Esophagus mucosa (tissue), 1 donor: ENCODE data around the gene AFP. TPM values are rescaled to one million over a fixed set of nuclear protein-coding genes. Genes with fewer than 3 reads are reported as not detected.

Source experiments
- ATAC-seq: fragments of 200-7000 bp; cut with Tn5 transposase; one replicate; pipeline ENCODE4 v1.9.1; 2020
- total RNA-seq: library from RNA; stranded (reverse); gene quantifications from one replicate; pipeline ENCODE4 v1.2.4, GENCODE V29; 2023
- donor health status: DM: yes; HTN: yes; CAD: no.

AFP gene
- total RNA-seq, 1 donor from 2014 or later, result not detected

DNA sequence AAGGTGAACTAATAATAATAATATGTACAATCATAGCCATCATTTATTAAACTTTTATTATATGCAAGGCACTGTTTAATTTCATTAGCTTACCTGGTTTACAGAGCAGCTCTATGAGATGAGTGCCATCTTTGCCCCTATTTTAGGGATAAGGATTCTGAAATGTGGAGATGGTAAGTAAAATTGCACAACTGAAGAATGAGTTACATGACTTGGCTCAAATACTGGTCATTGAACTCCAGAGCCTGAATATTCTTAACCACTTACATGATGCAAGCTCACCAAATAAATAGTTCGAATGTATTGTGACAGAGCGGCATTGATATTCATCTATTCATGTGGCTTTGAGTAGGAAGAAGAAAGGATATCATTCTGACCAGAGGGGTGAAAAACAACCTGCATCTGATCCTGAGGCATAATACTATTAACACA is 20.2 kb upstream of the AFP start:
- ATAC-seq, result no peak

DNA sequence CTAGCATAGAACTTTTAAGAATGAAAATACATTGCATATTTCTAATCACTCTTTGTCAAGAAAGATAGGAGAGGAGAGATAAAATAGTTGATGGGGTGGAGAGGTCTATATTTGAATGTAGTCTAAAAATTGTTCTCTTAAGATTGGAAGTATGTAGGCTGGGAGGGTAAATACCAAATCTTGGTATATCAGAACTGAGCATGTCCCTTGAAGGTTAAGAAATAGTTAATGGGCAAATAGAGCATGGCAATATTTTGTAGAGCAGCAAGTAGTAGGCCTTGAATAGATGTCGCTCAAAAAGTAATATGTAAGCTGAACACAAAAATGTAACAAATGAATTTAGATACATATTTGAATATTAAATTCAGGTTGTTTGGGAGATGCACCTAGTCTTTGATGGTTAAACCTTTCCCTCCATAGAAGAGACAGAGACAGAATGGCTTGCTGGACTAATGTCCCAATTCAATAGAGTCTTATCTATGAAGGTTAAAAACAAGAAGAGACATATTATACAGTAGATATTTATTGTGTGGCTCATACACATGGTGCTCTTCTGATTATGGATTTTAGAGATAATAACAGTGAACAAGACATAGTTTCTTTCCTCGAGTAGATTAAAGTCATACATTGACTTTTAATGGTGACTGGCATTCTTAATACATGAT is 19.5 kb upstream of the AFP start:
- no peak for ATAC-seq

DNA sequence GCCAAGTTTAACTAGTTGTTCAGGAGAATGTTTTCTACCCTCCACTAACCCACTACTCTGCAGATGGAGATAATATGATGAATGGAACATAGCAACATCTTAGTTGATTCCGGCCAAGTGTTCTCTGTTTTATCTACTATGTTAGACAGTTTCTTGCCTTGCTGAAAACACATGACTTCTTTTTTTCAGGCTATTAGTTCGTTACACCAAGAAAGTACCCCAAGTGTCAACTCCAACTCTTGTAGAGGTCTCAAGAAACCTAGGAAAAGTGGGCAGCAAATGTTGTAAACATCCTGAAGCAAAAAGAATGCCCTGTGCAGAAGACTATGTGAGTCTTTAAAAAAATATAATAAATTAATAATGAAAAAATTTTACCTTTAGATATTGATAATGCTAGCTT is 18.7 kb upstream of the AFP start:
- ATAC-seq, result no peak

DNA sequence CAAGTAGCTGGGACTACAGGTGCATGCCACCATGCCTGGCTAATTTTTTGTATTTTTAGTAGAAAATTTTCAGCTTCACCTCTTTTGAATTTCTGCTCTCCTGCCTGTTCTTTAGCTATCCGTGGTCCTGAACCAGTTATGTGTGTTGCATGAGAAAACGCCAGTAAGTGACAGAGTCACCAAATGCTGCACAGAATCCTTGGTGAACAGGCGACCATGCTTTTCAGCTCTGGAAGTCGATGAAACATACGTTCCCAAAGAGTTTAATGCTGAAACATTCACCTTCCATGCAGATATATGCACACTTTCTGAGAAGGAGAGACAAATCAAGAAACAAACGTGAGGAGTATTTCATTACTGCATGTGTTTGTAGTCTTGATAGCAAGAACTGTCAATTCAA is 18.0 kb upstream of the AFP start:
- ATAC-seq, result no peak

DNA sequence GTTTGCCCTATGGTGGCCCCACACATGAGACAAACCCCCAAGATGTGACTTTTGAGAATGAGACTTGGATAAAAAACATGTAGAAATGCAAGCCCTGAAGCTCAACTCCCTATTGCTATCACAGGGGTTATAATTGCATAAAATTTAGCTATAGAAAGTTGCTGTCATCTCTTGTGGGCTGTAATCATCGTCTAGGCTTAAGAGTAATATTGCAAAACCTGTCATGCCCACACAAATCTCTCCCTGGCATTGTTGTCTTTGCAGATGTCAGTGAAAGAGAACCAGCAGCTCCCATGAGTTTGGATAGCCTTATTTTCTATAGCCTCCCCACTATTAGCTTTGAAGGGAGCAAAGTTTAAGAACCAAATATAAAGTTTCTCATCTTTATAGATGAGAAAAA is 17.3 kb upstream of the AFP start:
- no peak for ATAC-seq

DNA sequence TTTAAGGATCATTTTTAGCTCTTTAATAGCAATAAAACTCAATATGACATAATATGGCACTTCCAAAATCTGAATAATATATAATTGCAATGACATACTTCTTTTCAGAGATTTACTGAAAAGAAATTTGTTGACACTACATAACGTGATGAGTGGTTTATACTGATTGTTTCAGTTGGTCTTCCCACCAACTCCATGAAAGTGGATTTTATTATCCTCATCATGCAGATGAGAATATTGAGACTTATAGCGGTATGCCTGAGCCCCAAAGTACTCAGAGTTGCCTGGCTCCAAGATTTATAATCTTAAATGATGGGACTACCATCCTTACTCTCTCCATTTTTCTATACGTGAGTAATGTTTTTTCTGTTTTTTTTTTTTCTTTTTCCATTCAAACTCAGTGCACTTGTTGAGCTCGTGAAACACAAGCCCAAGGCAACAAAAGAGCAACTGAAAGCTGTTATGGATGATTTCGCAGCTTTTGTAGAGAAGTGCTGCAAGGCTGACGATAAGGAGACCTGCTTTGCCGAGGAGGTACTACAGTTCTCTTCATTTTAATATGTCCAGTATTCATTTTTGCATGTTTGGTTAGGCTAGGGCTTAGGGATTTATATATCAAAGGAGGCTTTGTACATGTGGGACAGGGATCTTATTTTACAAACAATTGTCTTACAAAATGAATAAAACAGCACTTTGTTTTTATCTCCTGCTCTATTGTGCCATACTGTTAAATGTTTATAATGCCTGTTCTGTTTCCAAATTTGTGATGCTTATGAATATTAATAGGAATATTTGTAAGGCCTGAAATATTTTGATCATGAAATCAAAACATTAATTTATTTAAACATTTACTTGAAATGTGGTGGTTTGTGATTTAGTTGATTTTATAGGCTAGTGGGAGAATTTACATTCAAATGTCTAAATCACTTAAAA is 16.6 kb upstream of the AFP start:
- no peak for ATAC-seq

DNA sequence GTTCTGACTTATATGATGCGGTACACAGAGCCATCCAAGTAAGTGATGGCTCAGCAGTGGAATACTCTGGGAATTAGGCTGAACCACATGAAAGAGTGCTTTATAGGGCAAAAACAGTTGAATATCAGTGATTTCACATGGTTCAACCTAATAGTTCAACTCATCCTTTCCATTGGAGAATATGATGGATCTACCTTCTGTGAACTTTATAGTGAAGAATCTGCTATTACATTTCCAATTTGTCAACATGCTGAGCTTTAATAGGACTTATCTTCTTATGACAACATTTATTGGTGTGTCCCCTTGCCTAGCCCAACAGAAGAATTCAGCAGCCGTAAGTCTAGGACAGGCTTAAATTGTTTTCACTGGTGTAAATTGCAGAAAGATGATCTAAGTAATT is 15.4 kb upstream of the AFP start:
- no peak for ATAC-seq

DNA sequence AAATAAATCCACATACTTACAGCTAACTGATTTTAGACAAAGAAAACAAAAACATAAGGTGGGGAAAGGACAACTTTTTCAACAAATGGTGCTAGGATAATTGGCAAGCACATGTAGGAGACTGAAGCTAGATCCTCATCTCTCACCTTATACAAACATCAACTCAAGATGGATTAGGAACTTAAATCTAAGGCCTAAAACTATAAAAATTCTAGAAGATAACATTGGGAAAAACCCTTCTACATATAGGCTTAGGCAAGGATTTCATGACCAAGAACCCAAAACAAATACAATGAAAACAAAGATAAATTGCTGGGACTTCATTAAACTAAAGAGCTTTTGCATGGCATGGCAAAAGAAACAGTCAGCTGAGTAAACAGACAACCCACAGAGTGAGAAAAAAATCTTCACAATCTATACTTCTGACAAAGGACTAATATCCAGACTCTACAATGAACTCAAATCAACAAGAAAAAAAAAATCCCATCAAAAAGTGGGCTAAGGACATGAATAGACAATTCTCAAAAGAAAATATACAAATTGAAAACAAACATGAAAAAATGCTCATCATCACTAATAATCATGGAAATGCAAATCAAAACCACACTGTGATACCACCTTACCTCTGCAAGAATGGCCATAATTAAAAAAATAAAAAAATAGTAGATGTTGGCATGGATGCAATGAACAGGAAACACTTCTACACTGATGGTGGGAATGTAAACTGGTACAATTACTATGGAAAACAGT is 14.1 kb upstream of the AFP start:
- ATAC-seq, result no peak

DNA sequence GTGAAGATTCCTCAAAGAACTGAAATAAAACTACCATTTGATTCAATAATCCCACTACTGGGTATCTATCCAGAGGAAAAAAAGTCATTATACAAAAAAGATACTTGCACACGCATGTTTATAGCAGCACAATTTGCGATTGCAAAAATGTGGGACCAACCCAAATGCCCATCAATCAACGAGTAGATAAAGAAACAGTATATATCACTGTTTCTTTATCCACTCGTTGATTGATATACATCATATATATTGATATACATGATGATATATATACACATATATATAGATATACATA is 13.6 kb upstream of the AFP start:
- no peak for ATAC-seq

DNA sequence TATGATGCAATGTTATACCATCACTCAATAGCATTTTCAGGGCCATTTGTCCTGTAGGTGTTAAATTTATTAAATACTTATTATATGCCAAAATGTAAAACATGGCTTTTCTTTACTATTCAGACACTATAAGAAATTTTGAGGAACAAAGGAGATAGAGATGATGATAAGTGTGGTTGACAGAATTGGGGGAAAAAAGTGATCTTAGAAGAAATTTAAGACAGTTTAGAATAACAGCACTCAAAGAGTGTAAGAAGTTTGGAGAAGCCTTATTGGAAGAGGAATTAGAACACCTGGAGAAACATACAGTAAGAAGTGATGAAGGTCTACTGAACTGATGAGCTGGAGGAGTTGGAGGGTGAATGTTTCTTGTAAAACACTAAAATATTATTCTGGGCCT is 12.8 kb upstream of the AFP start:
- ATAC-seq, result no peak

DNA sequence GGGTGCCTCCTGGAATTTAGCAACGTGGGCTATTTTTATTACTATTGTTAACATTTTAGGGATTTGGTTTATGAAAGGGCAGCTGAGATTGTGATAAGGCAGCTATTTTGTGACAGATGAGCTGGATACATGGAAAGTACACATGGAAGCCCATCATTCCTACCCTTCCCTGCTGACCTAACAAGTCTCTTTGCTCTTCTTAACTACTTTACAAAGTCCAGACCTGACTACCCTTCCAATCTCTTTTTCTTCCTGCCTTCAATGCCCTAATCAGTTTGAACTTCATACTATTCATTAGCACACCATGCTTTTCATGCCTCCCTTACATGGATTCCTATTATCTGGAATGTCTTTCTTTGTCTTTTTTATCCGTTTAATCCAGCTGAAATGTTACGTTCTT is 9.4 kb upstream of the AFP start:
- ATAC-seq, result no peak

DNA sequence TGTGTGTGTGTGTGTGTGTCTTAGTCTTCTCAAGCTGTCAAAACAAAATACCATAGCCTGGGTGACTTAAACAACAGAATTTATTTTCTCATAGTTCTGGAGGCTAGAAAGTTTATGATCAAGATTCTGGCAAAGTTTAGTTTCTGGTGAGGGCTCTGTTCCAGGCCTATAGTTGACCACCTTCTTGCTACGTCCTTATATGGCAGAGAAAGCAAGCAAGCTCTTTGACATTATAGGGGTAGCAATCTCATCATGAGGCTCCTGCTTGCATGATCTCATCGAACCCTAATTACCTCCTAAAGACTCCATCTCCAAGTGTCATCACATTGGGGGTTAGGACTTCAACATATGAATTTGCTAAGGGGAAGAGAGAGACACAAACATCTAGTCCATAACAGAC is 6.9 kb upstream of the AFP start:
- no peak for ATAC-seq

DNA sequence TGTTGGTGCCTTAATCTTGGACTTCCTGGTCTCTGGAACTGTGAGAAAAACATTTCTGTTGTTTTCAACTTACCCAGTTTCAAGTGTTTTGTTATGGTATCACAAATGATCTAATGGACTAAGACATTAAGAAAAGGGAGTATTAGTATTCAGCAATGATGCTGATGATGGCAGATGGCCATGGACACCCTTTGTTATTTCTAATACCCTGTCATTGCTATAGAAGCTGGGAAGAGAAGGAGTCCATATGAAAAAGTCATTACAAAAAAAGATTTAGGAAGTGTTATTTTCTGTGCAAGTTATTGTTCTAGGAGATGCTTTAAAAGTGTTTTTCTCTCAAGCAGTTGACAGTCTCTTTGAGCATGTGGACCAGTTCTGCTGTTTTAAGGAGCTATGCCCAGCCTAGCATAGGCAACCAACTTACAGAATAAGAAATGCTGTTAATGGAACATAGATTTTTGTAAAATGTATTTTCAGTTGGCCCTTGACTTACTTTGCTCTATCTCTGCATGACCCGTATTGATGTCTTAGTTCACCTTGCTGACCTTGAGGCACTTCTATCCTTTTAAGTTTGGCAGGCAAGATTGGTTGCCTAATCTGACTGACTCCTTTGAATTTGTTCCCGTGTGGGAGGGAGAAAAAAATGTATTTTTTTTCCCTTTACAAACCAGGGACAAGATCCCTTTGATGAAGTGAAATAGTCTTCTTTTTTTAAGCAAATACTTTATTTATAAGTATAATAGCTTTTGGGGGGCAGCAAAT is 6.0 kb upstream of the AFP start:
- no peak for ATAC-seq

DNA sequence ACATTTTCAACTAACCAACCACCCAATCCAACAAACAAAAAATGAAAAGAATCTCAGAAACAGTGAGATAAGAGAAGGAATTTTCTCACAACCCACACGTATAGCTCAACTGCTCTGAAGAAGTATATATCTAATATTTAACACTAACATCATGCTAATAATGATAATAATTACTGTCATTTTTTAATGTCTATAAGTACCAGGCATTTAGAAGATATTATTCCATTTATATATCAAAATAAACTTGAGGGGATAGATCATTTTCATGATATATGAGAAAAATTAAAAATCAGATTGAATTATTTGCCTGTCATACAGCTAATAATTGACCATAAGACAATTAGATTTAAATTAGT is 4.2 kb upstream of the AFP start:
- ATAC-seq, result no peak

DNA sequence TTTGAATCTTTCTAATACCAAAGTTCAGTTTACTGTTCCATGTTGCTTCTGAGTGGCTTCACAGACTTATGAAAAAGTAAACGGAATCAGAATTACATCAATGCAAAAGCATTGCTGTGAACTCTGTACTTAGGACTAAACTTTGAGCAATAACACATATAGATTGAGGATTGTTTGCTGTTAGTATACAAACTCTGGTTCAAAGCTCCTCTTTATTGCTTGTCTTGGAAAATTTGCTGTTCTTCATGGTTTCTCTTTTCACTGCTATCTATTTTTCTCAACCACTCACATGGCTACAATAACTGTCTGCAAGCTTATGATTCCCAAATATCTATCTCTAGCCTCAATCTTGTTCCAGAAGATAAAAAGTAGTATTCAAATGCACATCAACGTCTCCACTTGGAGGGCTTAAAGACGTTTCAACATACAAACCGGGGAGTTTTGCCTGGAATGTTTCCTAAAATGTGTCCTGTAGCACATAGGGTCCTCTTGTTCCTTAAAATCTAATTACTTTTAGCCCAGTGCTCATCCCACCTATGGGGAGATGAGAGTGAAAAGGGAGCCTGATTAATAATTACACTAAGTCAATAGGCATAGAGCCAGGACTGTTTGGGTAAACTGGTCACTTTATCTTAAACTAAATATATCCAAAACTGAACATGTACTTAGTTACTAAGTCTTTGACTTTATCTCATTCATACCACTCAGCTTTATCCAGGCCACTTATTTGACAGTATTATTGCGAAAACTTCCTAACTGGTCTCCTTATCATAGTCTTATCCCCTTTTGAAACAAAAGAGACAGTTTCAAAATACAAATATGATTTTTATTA is 3.6 kb upstream of the AFP start:
- ATAC-seq, result no peak

DNA sequence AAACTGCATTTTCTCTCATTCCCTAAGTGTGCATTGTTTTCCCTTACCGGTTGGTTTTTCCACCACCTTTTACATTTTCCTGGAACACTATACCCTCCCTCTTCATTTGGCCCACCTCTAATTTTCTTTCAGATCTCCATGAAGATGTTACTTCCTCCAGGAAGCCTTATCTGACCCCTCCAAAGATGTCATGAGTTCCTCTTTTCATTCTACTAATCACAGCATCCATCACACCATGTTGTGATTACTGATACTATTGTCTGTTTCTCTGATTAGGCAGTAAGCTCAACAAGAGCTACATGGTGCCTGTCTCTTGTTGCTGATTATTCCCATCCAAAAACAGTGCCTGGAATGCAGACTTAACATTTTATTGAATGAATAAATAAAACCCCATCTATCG is 2.9 kb upstream of the AFP start:
- no peak for ATAC-seq

DNA sequence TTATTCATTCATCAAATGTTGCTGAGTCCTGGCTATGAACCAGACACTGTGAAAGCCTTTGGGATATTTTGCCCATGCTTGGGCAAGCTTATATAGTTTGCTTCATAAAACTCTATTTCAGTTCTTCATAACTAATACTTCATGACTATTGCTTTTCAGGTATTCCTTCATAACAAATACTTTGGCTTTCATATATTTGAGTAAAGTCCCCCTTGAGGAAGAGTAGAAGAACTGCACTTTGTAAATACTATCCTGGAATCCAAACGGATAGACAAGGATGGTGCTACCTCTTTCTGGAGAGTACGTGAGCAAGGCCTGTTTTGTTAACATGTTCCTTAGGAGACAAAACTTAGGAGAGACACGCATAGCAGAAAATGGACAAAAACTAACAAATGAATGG is 1.7 kb upstream of the AFP start:
- no peak for ATAC-seq

DNA sequence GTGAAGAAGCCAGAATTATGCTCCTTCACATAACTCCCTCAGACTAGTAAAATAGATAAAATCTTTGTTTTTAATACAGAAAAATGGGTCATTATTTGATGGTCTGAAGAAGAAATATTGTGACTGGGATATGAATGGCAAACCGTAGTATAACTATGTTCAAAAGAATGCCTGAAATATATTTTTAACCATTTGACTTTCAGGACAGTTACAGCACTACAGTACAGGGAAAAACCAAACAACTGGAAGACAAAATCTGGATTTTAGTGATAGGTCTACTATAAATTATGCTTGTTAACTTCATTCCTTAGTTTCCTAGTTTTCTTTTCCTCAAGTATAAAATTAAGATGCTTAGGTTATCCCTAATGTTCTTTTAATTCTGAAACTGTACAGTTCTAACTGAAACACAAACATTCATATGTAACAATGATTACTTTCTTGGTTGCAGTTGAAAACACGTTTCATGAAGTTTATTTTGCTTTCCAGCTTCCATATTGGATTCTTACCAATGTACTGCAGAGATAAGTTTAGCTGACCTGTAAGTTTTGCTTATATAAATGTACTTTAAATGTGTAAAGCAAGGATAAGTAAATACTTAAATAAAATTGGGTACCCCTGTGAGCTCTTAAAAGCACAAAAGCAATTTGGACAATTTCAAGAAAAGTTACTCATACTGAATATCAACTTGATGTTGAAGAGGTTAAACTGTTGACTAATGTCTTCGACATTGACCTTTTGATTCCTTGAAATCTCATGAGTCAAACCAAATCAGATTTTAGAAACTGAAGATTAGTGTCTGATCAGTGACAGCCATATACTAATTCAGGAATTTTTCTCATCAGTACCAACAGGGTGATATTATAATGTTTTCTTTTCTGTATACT is 895 bp downstream of the AFP start:
- ATAC-seq, result no peak

DNA sequence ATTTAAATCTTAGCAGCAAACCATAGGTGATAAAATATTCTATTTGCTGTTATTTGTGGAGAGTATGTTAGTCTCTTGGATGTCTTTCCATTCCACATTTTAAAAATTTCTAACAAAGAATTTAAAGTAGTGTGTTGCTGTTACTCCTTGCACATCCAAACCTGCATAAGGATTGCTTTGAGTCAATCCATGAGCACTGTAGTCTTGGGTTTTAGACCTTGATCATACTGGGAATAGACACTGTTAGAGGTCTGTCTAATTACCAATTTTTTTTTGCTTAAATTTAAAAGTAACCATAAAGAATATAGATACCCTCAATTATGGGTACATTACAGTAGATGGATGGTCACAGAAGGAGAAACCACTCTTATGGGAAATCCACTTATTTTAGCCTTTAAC is 1.5 kb downstream of the AFP start:
- ATAC-seq, result no peak

DNA sequence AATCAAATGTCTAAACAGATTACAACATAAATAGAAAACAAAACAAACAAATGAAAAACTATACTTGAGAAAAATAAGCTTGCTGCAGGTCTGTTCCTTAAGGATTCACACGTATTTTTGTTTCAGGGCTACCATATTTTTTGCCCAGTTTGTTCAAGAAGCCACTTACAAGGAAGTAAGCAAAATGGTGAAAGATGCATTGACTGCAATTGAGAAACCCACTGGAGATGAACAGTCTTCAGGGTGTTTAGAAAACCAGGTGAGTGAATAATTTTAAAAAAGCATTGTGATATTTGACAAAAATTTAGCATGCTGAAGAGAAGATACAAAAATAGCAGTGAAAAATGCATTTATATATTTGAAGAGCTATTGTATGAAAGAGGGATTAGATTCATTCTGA is 2.0 kb downstream of the AFP start:
- ATAC-seq, result no peak

DNA sequence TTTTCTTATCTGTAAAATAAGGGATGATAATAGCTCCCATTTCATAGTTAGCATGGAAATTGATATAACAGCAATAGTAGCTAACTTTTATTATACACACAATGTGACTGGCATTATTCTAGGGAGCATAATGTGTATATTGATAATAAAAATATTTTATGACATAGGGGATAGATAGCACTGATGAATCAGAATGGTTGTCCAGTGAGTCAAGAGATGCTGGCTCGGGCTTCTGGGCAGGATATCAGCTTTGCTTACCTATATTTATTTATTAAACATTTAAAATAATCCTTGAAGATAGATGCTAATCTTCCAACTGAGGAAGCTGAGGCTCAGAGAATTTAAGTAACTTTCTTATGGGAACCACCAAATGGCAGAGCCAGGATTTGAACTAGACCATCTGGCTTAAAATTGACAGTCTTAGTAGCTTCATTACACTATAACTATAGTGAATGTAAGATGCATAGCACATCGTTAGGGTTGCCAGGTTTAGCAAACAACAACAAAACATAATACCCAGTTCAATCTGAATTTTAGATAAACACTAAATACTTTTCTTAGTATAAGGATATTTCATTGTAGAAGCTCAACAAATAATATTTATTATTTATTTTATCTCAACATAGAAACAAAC is 2.7 kb downstream of the AFP start:
- no peak for ATAC-seq
